Measurements from ENCODE around the gene PPP2R2C. TPM values are rescaled to one million over a fixed set of nuclear protein-coding genes. Genes with fewer than 3 reads are reported as not detected.
A peak's percentile ranks its signal among the peaks of the same experiment; 100 is the strongest.

PPP2R2C gene
- total RNA-seq, 1 experiment from 2014 or later: 8.1 TPM

GRCh38 chr4:6337331-6337935 lies 135.0 kb downstream of the PPP2R2C start:
- Histone ChIP-seq H3K56ac (ENCODE audit: insufficient read length, low read depth, low read length) (no peak overlapping the region), H2BK15ac (ENCODE audit: low read depth, low read length) (no peak overlapping the region), H3K4ac (ENCODE audit: low read depth, low read length) (no peak overlapping the region), H3K18ac (ENCODE audit: insufficient read length, low read depth, low read length) (no peak overlapping the region), H2BK20ac (ENCODE audit: low read depth, low read length, poor library complexity, severe bottlenecking) (no peak overlapping the region), H4K91ac (ENCODE audit: insufficient read length, low read depth, low read length) (no peak overlapping the region), H2AFZ (ENCODE audit: low read length) (no peak overlapping the region), H3K79me2 (ENCODE audit: insufficient read depth, low read length) (no peaks in the 10 kb centered on the region), H3K9ac (ENCODE audit: extremely low read depth, insufficient read length, low read length) (no peak overlapping the region), H2BK120ac (ENCODE audit: low read depth, low read length, poor library complexity, severe bottlenecking) (no peak overlapping the region), H4K8ac (replicated peaks; ENCODE audit: insufficient read length, low read depth, low read length) (no peak overlapping the region), H3K79me1 (ENCODE audit: insufficient read depth, low read depth, low read length, poor library complexity, severe bottlenecking) (no peaks in the 10 kb centered on the region), H2AK5ac (ENCODE audit: insufficient read length, low read length) (no peak overlapping the region), H3T11ph (ENCODE audit: low read length) (no peak overlapping the region), H3K23ac (ENCODE audit: insufficient read length, low read depth, low read length) (no peak overlapping the region), H2BK12ac (ENCODE audit: insufficient read length, low read depth, low read length) (no peak overlapping the region), H3K4me2 (ENCODE audit: insufficient read depth, insufficient read length, low read length) (no peak overlapping the region), H3K14ac (ENCODE audit: insufficient read depth, low read length) (no peak overlapping the region), H4K20me1 (ENCODE audit: control insufficient read depth, insufficient read depth, insufficient read length) (no peaks in the 10 kb centered on the region), H3K27me3 (ENCODE audit: insufficient read depth, low read length) (no peaks in the 10 kb centered on the region), H3K23me2 (ENCODE audit: insufficient read length, low read depth, low read length, poor library complexity, severe bottlenecking) (no peaks in the 10 kb centered on the region), H4K5ac (ENCODE audit: insufficient read length, low read depth, low read length) (no peak overlapping the region), H3K9me3 (ENCODE audit: control insufficient read depth, low read depth, low read length) (no peaks in the 10 kb centered on the region), H3K4me1 (ENCODE audit: insufficient read depth, low read length) (no peaks in the 10 kb centered on the region), H3K27ac (ENCODE audit: insufficient read length, low read depth, low read length) (no peak overlapping the region), H2BK5ac (ENCODE audit: insufficient read length, low read length) (no peak overlapping the region)
- DNase-seq: no peak
- Mint-ChIP-seq H3K4me3 (no peak overlapping the region), H3K4me1 (peaks cover 19 to 30% of the 10 kb centered on the region in 2 experiments), H3K27me3 (ENCODE audit: low read depth) (peaks cover 16% of the 10 kb centered on the region), H3K36me3 (ENCODE audit: insufficient read depth in 1 of 3, low read depth in 3 of 3) (peaks cover 0 to 4% (median 4%) of the 10 kb centered on the region in 3 experiments; a peak in 3 of 7 replicates), H3K27ac (no peak overlapping the region), H3K9me3 (peaks cover 6 to 18% of the 10 kb centered on the region in 2 experiments)
- 0 out of 3 replicates have a peak, but pooled peaks have one; percentile 13 for TF ChIP-seq CTCF (conservative IDR thresholded peaks at IDR 0.05)
- WGBS (ENCODE audit: extremely low coverage, insufficient read length, low lambda C conversion rate): no CpG with 5 or more reads among the region's 19 CpGs

Measured in H9 (cell line).